GM06990 (cell line): ENCODE results near the gene MAML3.

Experiments
- DNase-seq: peaks from one replicate; pipeline ENCODE4 v3.0.0-alpha.2; 2011; ENCODE audit not compliant: insufficient read length; ENCODE audit errors: extremely low read depth
- H3K27me3 ChIP-seq: replicated peaks from 2 replicates; pipeline ENCODE4 v1.6.0; 2011; ENCODE audit warnings: low read length; ENCODE audit not compliant: control insufficient read depth, insufficient read depth
- H3K36me3 ChIP-seq: 2 replicates; pipeline ENCODE4 v1.5.1; 2011; ENCODE audit warnings: low read length; ENCODE audit not compliant: control insufficient read depth, insufficient read depth
- H3K4me3 ChIP-seq: replicated peaks from 2 replicates; pipeline ENCODE4 v1.5.1; 2011; ENCODE audit warnings: low read depth, mild to moderate bottlenecking, control low read depth, low read length
- TF ChIP-seq, protein P1 (sequence below): IDR thresholded peaks from 2 replicates; pipeline ENCODE4 v1.5.1; 2011; ENCODE audit warnings: low read length, control low read depth, mild to moderate bottlenecking, inconsistent platforms; ENCODE audit not compliant: insufficient read depth, poor library complexity, severe bottlenecking

Gene MAML3

GRCh38 chr4:139873111-139873860 is 280.7 kb downstream of the MAML3 start:
- Histone ChIP-seq H3K27me3 (peaks cover 1% of the 10 kb centered on the region; the same call in 1 of the 2 replicates), H3K36me3 (no peaks in the 10 kb centered on the region), H3K4me3 (no peak overlapping the region)
- TF ChIP-seq, protein P1, sequence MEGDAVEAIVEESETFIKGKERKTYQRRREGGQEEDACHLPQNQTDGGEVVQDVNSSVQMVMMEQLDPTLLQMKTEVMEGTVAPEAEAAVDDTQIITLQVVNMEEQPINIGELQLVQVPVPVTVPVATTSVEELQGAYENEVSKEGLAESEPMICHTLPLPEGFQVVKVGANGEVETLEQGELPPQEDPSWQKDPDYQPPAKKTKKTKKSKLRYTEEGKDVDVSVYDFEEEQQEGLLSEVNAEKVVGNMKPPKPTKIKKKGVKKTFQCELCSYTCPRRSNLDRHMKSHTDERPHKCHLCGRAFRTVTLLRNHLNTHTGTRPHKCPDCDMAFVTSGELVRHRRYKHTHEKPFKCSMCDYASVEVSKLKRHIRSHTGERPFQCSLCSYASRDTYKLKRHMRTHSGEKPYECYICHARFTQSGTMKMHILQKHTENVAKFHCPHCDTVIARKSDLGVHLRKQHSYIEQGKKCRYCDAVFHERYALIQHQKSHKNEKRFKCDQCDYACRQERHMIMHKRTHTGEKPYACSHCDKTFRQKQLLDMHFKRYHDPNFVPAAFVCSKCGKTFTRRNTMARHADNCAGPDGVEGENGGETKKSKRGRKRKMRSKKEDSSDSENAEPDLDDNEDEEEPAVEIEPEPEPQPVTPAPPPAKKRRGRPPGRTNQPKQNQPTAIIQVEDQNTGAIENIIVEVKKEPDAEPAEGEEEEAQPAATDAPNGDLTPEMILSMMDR: no peak
- DNase-seq: no peak

DNA sequence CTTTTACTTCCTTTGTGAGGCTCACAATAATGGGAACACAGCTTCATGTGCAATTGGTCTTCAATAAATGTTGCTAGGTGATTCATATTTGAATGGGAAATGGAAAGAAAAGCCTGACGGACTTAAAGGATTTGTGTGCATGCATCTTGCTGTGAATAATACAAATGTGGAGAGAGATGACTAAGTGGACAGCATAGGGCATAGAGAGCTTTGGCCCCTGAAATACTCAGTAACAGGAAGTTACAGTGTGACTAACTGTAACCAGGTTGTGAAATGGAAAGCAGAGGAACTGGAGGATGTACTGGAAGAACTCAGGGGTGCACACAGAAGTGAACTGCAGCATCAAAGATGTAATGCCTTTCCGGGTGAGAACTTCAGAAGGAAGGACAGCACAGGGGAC is 281.7 kb downstream of the MAML3 start:
- Histone ChIP-seq H3K4me3 (no peak overlapping the region), H3K36me3 (no peaks in the 10 kb centered on the region), H3K27me3 (peaks cover 1% of the 10 kb centered on the region; the same call in 1 of the 2 replicates)
- no peak for DNase-seq
- TF ChIP-seq, protein P1: no peak

- no peak for DNase-seq
- Histone ChIP-seq H3K27me3 (no peaks in the 10 kb centered on the region; the same call in 1 of the 2 replicates), H3K36me3 (no peaks in the 10 kb centered on the region), H3K4me3 (no peak overlapping the region)
- TF ChIP-seq, protein P1: no peak
Measured at GRCh38 chr4:139869810-139870209, 284.2 kb downstream of the MAML3 start.

GRCh38 chr4:139866276-139866962 is 287.6 kb downstream of the MAML3 start:
- H3K36me3 ChIP-seq: no peaks in the 10 kb centered on the region
- H3K27me3 ChIP-seq: no peaks in the 10 kb centered on the region; the same call in 1 of the 2 replicates
- TF ChIP-seq, protein P1: no peak
- DNase-seq: no peak
- H3K4me3 ChIP-seq: no peak overlapping the region

DNA sequence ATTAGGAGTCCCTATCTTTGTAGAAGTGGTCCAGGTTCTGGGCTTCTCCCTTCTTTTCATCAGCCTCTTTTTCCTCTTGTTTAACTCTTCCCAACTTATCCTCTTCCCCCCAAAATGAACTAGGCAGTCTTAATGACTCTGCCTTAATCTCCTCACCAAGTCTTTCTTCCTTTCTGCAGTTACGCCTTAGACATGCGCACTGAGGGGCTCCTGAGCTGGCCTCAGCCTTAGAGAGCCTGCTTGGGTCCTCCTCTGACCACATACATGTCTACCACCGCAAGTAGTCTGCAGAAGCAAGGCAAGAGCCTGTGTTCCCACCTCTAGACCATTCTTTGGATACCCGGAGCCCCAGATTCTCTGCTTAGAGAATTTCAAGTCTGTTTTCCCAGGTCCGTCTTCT is 288.4 kb downstream of the MAML3 start:
- no peak for DNase-seq
- H3K27me3 ChIP-seq: no peaks in the 10 kb centered on the region; the same call in 1 of the 2 replicates

More for the DNA sequence above, 288.4 kb downstream of the MAML3 start:
- H3K4me3 ChIP-seq: no peak overlapping the region
- no peaks in the 10 kb centered on the region for H3K36me3 ChIP-seq
- TF ChIP-seq, protein P1: no peak
